Uterus (tissue), 4 donors: ENCODE data around the gene ZDHHC14. TPM values are rescaled to one million over a fixed set of nuclear protein-coding genes. Genes with fewer than 3 reads are reported as not detected.
"Not testable (repeated sequence)": the region's sequence is repeated elsewhere in the genome, so short reads cannot be mapped to it uniquely, and the experiment has no call there.

ENCODE experiments used
- DNase-seq, 2 donors: peaks; one replicate each; pipeline ENCODE4 v3.0.0-alpha.2; 2019 to 2020
- H3K27ac ChIP-seq, 2 donors: fragments of 200-600 bp; sonication (generic); 1 replicate in 1 of 2; 2 replicates in 1 of 2; pipeline ENCODE4 v1.5.1; 2016 to 2018
- H3K27me3 ChIP-seq, 2 donors: fragments of 200-600 bp; sonication (generic); one replicate each; pipeline ENCODE4 v1.5.1; 2018 to 2019; ENCODE audit warnings: control low read depth in 1 of 2
- H3K36me3 ChIP-seq, 2 donors: fragments of 200-600 bp; sonication (generic); one replicate each; pipeline ENCODE4 v1.5.1; 2019; ENCODE audit warnings: control low read depth in 1 of 2
- H3K4me1 ChIP-seq, 2 donors: fragments of 200-600 bp; sonication (generic); one replicate each; pipeline ENCODE4 v1.5.1; 2018 to 2019; ENCODE audit warnings: control low read depth in 1 of 2
- H3K4me3 ChIP-seq, 2 donors: fragments of 200-600 bp; sonication (generic); 1 replicate in 1 of 2; 2 replicates in 1 of 2; pipeline ENCODE4 v1.5.1; 2018 to 2019; ENCODE audit warnings: mild to moderate bottlenecking in 1 of 2
- H3K9me3 ChIP-seq, 2 donors: fragments of 200-600 bp; sonication (generic); one replicate each; pipeline ENCODE4 v1.5.1; 2019; ENCODE audit warnings: control low read depth in 1 of 2
- POLR2A ChIP-seq, 2 donors: fragments of 450-650 bp; IDR thresholded peaks; one replicate each; pipeline ENCODE4 v1.6.1; 2016; ENCODE audit warnings: antibody characterized with exemption in 2 of 2, mild to moderate bottlenecking in 1 of 2, moderate library complexity in 1 of 2
- intact Hi-C: fragments of 100-400 bp; cut with DNase I; formaldehyde crosslinking; loops from one replicate; pipeline ENCODE4 v1.15.1; 2023; ENCODE audit warnings: low total_unique reads
- total RNA-seq, 4 donors: library from RNA; depleted of rRNA in 3 of 4; stranded (reverse); fragments of >200 nt in 3 of 4; gene quantifications; one replicate each; pipeline versions ENCODE4 v1.1.0 to v1.2.4, GENCODE V29; 2014 to 2023
- TF ChIP-seq, protein P1 (sequence below), 4 experiments: fragments of 200-600 bp in 2 of 4; fragments of 450-650 bp in 2 of 4; sonication (generic) in 2 of 4; IDR thresholded peaks; one replicate each; pipeline ENCODE4 v1.5.1; 2016 to 2019; ENCODE audit warnings: antibody characterized with exemption in 4 of 4, mild to moderate bottlenecking in 2 of 4, moderate library complexity in 1 of 4
- donor health status: DM: yes; HTN: yes; CAD: no.

The ZDHHC14 gene
- total RNA-seq, 4 donors from 2014 or later: 5.6 to 28.3 (median 12.9) TPM

DNA sequence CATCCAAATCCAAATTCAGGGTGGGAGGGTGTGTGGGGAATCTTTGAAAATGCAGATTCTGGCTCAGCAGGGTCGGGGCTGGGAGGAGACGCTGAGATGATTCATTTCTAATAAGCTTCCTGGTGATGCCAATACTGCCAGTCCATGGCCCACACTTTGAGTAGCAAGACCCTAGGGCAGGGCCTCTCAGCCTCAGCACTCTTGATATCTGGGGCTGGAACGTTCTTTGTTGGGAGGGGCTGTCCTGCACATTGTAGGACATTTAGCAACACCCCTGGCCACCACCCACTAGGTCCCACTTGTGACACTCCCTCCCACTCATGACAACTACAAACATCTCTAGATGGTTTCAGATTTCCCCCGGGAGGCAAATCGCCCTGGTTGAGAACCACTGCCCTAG lies 191.0 kb downstream of the ZDHHC14 start:
- intact Hi-C loops: no loop called here
- no peak overlapping the region for H3K4me3 ChIP-seq
- no peaks in the 10 kb centered on the region for H3K4me1 ChIP-seq

DNA sequence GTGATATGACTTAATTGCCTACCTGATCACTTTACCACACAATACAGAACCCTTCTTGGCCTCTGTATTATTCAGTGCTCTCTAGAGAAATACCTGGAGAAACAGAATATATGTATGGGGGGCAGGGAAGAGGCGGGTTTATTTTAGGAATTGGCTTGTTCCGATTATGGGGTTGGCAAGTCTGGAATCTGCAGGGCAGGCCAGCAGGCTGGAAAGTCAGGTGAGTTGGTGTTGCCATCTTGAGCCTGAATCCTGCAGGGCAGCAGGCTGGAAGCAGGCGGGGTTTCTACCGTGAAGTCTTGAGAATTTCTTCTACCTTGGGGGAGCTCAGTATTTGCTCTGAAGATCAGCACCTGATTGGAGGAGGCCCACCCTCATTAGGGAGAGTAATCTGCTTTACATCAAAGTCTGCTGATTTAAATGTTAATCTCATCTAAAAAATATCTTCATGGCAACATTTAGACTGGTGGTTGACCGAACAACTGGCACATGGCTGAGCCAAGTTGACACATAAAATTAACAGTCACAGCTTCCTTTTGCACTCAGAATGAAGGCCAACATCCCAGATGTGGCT lies 193.9 kb downstream of the ZDHHC14 start:
- H3K9me3 ChIP-seq: no peaks in the 10 kb centered on the region
- no peak overlapping the region for H3K27ac ChIP-seq
- no peaks in the 10 kb centered on the region for H3K27me3 ChIP-seq
- no peaks in the 10 kb centered on the region for H3K36me3 ChIP-seq
- no peak overlapping the region for H3K4me3 ChIP-seq
- no peak for DNase-seq
- TF ChIP-seq, protein P1, sequence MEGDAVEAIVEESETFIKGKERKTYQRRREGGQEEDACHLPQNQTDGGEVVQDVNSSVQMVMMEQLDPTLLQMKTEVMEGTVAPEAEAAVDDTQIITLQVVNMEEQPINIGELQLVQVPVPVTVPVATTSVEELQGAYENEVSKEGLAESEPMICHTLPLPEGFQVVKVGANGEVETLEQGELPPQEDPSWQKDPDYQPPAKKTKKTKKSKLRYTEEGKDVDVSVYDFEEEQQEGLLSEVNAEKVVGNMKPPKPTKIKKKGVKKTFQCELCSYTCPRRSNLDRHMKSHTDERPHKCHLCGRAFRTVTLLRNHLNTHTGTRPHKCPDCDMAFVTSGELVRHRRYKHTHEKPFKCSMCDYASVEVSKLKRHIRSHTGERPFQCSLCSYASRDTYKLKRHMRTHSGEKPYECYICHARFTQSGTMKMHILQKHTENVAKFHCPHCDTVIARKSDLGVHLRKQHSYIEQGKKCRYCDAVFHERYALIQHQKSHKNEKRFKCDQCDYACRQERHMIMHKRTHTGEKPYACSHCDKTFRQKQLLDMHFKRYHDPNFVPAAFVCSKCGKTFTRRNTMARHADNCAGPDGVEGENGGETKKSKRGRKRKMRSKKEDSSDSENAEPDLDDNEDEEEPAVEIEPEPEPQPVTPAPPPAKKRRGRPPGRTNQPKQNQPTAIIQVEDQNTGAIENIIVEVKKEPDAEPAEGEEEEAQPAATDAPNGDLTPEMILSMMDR (IDR thresholded peaks at IDR 0.05): no peak
- TF ChIP-seq POLR2A (IDR thresholded peaks at IDR 0.05): no peak
- intact Hi-C loops: no loop called here
- no peaks in the 10 kb centered on the region for H3K4me1 ChIP-seq

More for the DNA sequence above, 191.0 kb downstream of the ZDHHC14 start:
- Histone ChIP-seq H3K36me3 (no peaks in the 10 kb centered on the region), H3K27ac (no peak overlapping the region), H3K27me3 (no peaks in the 10 kb centered on the region), H3K9me3 (no peaks in the 10 kb centered on the region)
- no peak for DNase-seq
- TF ChIP-seq, protein P1 (IDR thresholded peaks at IDR 0.05): no peak
- TF ChIP-seq POLR2A (IDR thresholded peaks at IDR 0.05): no peak

DNA sequence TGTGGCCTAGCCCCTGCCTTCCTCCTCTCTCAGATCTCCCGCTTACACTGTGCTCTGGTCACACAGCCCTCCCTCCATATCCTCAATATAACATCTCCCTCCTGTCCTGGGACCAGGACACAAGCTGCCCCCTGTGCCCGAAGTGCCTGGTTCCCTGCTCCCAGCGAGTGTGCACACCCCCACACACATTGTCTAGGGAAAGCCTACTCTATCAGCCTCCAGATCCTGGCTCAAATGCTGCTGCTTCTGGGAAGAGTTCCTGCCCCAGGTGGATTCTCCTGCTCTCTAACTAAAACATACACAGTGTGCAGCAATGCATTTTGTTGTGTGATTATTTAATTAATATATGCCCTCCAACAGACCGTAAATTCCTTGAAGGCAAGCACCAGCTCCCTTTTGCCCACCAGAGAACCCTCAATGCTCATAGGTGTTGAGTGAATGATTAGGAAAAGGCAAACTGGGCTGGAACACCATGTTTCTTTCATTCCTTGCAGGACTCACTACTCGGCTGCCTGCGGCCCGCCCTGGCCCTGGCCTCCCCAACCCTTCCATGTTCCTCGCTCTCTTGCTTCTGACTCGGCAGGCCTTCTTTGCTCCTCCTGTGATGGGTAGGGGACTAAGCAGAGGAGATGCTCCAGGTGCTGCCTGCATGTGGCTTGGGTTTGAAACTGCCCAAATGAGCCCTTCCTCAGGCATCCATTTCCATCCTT lies 194.6 kb downstream of the ZDHHC14 start:
- Histone ChIP-seq H3K27ac (peak overlapping the region in 1 of 2 donors; percentile 7), H3K9me3 (no peaks in the 10 kb centered on the region), H3K4me1 (no peaks in the 10 kb centered on the region), H3K4me3 (no peak overlapping the region), H3K27me3 (no peaks in the 10 kb centered on the region), H3K36me3 (no peaks in the 10 kb centered on the region)
- no peak for DNase-seq
- TF ChIP-seq, protein P1 (IDR thresholded peaks at IDR 0.05): no peak
- intact Hi-C loops: no loop called here

DNA sequence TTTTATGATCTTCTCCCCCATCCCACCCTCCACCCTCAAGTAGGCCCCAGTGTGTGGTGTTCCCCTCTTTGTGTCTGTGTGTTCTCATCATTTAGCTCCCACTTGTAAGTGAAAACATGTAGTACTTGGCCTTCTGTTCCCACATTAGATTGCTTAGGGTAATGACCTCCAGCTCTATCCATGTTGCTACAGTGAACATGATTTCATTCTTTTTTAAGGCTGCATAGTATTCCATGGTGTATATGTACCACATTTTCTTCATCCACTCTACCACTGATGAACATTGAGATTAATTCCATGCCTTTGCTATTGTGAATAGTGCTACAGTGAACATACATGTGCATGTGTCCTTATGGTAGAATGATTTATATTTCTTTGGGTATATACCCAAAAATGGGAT lies 196.0 kb downstream of the ZDHHC14 start:
- H3K27ac ChIP-seq, H3K4me1 ChIP-seq, H3K4me3 ChIP-seq, H3K9me3 ChIP-seq, H3K36me3 ChIP-seq, intact Hi-C loops, DNase-seq, H3K27me3 ChIP-seq: not testable (repeated sequence)

DNA sequence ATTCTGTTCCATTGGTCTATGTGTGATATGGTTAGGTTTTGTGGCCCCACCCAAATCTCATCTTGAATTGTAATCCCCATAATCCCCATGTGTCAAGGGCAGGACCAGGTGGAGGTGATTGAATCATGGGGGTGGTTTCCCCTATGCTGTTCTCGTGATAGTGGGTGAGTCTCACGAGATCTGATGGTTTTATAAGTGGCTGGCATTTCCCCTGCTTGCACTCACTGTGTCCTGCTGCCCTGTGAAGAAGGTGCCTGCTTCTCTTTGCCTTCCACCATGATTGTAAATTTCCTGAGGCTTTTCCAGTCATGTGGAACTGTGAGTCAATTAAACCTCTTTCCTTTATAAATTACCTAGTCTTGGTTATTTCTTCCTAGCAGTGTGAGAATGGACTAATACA lies 197.5 kb downstream of the ZDHHC14 start:
- intact Hi-C loops, DNase-seq: not testable (repeated sequence)

DNA sequence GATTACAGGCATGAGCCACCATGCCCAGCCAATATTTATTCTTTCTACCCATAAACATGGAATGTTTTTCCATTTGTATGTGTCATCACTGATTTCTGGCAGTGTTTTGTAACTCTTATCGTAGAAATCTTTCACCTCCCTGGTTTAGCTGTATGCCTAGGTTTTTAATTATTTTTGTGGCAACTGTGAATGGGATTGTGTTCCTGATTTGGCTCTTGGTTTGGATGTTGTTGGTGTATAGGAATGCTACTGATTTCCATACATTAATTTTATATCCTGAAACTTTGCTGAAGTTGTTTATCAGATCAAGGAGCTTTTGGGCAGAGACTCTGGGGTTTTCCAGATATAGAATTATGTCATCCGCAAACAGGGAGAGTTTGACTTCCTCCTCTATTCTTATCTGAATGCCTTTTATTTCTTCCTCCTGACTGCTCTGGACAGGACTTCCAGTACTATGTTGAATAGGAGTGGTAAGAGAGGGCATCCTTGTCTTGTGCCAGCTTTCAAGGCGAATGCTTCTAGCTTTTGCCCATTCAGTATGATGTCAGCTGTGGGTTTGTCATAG lies 198.6 kb downstream of the ZDHHC14 start:
- DNase-seq: no peak
- no peaks in the 10 kb centered on the region for H3K4me1 ChIP-seq
- peak overlapping the region; percentile 44 to 63 for H3K27ac ChIP-seq
- TF ChIP-seq, protein P1 (IDR thresholded peaks at IDR 0.05): no peak
- no peak for TF ChIP-seq POLR2A (IDR thresholded peaks at IDR 0.05)
- H3K4me3 ChIP-seq: no peak overlapping the region
- H3K36me3 ChIP-seq: no peaks in the 10 kb centered on the region
- no peaks in the 10 kb centered on the region for H3K27me3 ChIP-seq
- H3K9me3 ChIP-seq: no peaks in the 10 kb centered on the region
- intact Hi-C loops: no loop called here

More for the DNA sequence above, 197.5 kb downstream of the ZDHHC14 start:
- H3K27me3 ChIP-seq, H3K4me1 ChIP-seq, H3K4me3 ChIP-seq, H3K36me3 ChIP-seq, H3K9me3 ChIP-seq: not testable (repeated sequence)
- H3K27ac ChIP-seq: peak overlapping the region in 1 of 2 donors; percentile 44
